ENCODE results near the gene SLAMF1.
"Not testable (repeated sequence)": the region's sequence is repeated elsewhere in the genome, so short reads cannot be mapped to it uniquely, and the experiment has no call there.

Gene SLAMF1

GRCh38 chr1:160629286-160630210, 17.3 kb downstream of the SLAMF1 start:
- no peak overlapping the region for H3K4me3 ChIP-seq (replicated peaks; ENCODE audit: low read depth, low read length)
- H3K27me3 ChIP-seq (replicated peaks; ENCODE audit: control insufficient read depth, insufficient read depth, low read length) = no peaks in the 10 kb centered on the region
- peaks cover 22% of the 10 kb centered on the region for H3K36me3 ChIP-seq (ENCODE audit: control insufficient read depth, insufficient read depth, low read length)
- no peak for TF ChIP-seq CTCF (IDR thresholded peaks at IDR 0.05; ENCODE audit: insufficient read depth, low read length, poor library complexity, severe bottlenecking)
- DNase-seq (ENCODE audit: extremely low read depth, insufficient read length) = no peak

DNA sequence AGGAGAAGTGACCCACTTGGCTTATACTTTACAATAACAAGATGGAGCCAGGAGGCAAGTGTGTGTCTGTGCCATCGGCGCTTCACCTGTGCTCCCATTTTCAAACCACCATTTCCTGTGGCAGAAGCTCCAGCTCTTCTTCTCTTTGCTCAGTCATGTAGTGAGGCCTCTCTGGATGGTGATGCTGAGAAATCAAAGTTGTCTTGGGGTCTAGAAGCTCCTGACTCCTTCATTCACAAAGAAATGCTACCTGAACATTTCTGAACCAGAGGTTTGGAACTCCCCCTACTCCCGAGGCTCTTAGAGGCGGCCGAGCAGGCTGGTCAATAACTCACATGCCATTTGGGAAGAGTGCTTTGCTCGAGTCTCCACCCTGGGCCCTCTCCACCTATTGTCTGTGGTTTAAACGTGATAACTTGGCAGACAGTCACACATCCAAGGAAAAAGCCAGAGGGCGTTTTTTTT, 18.0 kb downstream of the SLAMF1 start:
- TF ChIP-seq CTCF (IDR thresholded peaks at IDR 0.05; ENCODE audit: insufficient read depth, low read length, poor library complexity, severe bottlenecking) = no peak
- H3K27me3 ChIP-seq (replicated peaks; ENCODE audit: control insufficient read depth, insufficient read depth, low read length) = no peaks in the 10 kb centered on the region
- no peak for DNase-seq (ENCODE audit: extremely low read depth, insufficient read length)
- no peak overlapping the region for H3K4me3 ChIP-seq (replicated peaks; ENCODE audit: low read depth, low read length)
- peaks cover 17% of the 10 kb centered on the region for H3K36me3 ChIP-seq (ENCODE audit: control insufficient read depth, insufficient read depth, low read length)

DNA sequence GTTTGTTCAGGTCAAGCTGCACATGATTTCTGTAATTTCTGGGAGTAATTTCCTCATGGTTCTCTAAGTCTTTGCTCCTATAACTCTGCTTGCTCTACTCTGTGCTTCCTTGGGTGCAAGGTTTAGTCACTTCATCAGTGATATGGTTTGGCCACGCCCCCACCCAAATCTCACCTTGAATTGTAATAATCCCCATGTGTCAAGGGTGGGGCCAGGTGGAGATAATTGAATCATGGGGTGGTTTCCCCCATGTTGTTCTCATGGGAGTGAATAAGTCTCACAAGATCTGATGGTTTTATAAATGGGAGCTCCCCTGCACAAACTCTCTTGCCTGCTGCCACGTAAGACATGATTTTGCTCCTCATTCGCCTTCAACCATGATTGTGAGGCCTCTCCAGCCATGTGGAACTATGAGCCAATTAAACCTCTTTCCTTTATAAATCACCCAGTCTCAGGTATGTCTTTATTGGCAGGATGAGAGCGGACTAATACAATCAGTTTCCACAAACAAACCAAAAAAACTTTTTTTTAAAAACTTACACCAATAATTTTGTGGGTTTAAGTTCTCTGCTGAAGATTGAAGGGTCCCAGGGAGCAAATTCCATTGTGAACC, 19.1 kb downstream of the SLAMF1 start:
- H3K27me3 ChIP-seq (replicated peaks; ENCODE audit: control insufficient read depth, insufficient read depth, low read length); H3K4me3 ChIP-seq (replicated peaks; ENCODE audit: low read depth, low read length); DNase-seq (ENCODE audit: extremely low read depth, insufficient read length): not testable (repeated sequence)
- peaks cover 15% of the 10 kb centered on the region for H3K36me3 ChIP-seq (ENCODE audit: control insufficient read depth, insufficient read depth, low read length)

DNA sequence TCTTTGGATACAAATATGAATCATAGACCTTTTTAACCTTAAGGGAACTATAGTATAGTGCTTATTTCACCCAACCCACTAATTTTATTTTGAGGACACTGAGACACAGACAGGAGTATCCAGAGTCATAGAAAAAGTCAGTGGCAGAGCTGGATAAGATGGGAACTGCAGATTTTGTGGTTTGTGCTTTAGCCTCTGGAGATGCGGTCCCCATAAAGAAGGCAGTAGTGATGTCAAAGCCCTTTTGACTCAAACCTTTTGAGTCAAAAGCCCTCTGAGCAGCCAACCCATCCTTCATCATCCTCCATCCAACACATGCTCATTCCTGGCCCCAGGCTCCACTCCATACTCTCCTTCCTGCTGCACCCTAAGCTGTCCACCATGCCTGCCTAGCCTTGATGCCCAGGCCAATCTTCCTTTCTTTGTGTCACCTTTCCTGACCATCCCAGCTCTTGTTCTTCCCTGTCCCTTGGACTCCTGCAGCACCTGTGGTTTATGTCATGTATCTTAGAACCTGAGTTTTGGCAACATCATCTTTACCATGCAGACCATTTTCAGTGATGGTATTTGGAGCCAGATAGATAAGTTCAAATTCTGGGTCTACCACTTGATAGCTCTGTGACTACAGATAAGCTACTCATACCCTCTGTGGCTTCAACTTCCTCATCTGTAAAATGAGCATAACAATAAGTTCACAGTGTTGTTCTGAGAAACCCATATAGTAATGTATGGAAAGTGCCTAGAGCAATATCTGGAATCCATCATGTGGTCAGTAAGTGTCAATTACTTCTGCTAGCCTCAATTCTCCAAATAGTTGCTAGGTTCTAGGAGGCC, 20.1 kb downstream of the SLAMF1 start:
- no peaks in the 10 kb centered on the region for H3K27me3 ChIP-seq (replicated peaks; ENCODE audit: control insufficient read depth, insufficient read depth, low read length)
- peak; percentile 67 for DNase-seq (ENCODE audit: extremely low read depth, insufficient read length)
- H3K4me3 ChIP-seq (replicated peaks; ENCODE audit: low read depth, low read length) = no peak overlapping the region
- H3K36me3 ChIP-seq (ENCODE audit: control insufficient read depth, insufficient read depth, low read length) = peaks cover 12% of the 10 kb centered on the region
- TF ChIP-seq CTCF (IDR thresholded peaks at IDR 0.05; ENCODE audit: insufficient read depth, low read length, poor library complexity, severe bottlenecking) = no peak

DNA sequence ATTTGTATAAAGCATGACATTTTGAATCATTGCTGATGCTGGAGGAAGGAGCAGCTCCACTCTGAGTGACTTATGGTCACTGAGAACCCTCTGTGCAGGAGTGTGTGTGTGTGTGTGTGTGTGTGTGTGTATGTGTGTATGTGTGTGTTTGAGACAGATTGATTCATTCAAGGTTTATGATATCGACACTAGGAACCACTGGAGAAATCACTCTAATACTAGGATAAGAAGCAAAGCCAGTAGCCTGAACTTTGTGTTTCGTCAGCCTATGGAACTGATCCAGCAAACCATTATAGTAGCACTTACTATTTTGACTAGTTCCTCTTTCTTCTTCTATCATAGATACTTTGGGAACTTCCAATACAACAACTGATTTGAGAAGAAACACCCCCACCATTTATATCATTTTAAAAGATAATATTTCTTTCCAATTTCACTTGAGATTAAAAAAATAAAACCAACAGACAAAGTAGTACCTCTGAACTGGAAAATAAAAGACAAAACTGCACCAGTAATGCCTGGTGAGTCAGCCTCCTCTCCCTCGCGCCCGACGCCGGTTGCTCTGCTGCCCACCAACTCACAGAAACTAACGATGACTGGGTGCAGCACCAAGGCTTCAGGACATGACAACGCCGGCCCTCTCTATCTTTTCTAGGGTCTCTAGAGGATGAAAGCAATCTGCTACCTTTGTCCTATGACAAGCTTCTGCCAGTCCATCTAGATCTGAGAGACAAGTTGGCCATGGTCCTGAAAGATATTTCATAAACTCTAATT, 20.9 kb downstream of the SLAMF1 start:
- no peaks in the 10 kb centered on the region for H3K27me3 ChIP-seq (replicated peaks; ENCODE audit: control insufficient read depth, insufficient read depth, low read length)
- H3K4me3 ChIP-seq (replicated peaks; ENCODE audit: low read depth, low read length) = no peak overlapping the region
- DNase-seq (ENCODE audit: extremely low read depth, insufficient read length) = peak; percentile 57
- H3K36me3 ChIP-seq (ENCODE audit: control insufficient read depth, insufficient read depth, low read length) = peaks cover 13% of the 10 kb centered on the region
- no peak for TF ChIP-seq CTCF (IDR thresholded peaks at IDR 0.05; ENCODE audit: insufficient read depth, low read length, poor library complexity, severe bottlenecking)
